ENCODE data around the gene ARL8B.
A peak's percentile ranks its signal among the peaks of the same experiment; 100 is the strongest.
"Not testable (repeated sequence)": the region's sequence is repeated elsewhere in the genome, so short reads cannot be mapped to it uniquely, and the experiment has no call there.

Gene ARL8B

GRCh38 chr3:5122030-5122740 lies at the start of gene ARL8B:
ARL8B (plus strand) TSS chr3:5122292; CDS start chr3:5122466, 174 bp downstream.
- DNase-seq, result peak; percentile 81

- no peak for DNase-seq
These were observed 48.6 kb upstream of the ARL8B start for GRCh38 chr3:5073374-5074085.

- no peak for DNase-seq
These were observed 43.9 kb upstream of the ARL8B start for GRCh38 chr3:5078151-5078550.

- DNase-seq, result no peak
These were observed 42.3 kb upstream of the ARL8B start for GRCh38 chr3:5079761-5080160.

- no peak for DNase-seq
These were observed 41.1 kb upstream of the ARL8B start for GRCh38 chr3:5080779-5081550.

- not testable (repeated sequence) for DNase-seq
These were observed 39.9 kb upstream of the ARL8B start for GRCh38 chr3:5081973-5082788.

GRCh38 chr3:5082789-5083115 lies 39.3 kb upstream of the ARL8B start:
- no peak for DNase-seq

- no peak for DNase-seq
These were observed 37.9 kb upstream of the ARL8B start for GRCh38 chr3:5084224-5084623.

GRCh38 chr3:5086708-5087107 lies 35.4 kb upstream of the ARL8B start:
- DNase-seq, result no peak

GRCh38 chr3:5087209-5087608 lies 34.9 kb upstream of the ARL8B start:
- DNase-seq, result no peak

GRCh38 chr3:5090197-5090596 lies 31.9 kb upstream of the ARL8B start:
- DNase-seq, result no peak

GRCh38 chr3:5092018-5092417 lies 30.1 kb upstream of the ARL8B start:
- no peak for DNase-seq

- DNase-seq, result no peak
These were observed 28.4 kb upstream of the ARL8B start for GRCh38 chr3:5093731-5094130.

- no peak for DNase-seq
These were observed 26.2 kb upstream of the ARL8B start for GRCh38 chr3:5095886-5096285.

- DNase-seq, result no peak
These were observed 25.6 kb upstream of the ARL8B start for GRCh38 chr3:5096336-5097008.

- no peak for DNase-seq
These were observed 23.7 kb upstream of the ARL8B start for GRCh38 chr3:5098346-5098745.

- DNase-seq, result no peak
These were observed 19.6 kb upstream of the ARL8B start for GRCh38 chr3:5102532-5102931.

GRCh38 chr3:5103743-5104142 lies 18.3 kb upstream of the ARL8B start:
- no peak for DNase-seq

GRCh38 chr3:5105050-5105449 lies 17.0 kb upstream of the ARL8B start:
- no peak for DNase-seq

- not testable (repeated sequence) for DNase-seq
These were observed 15.7 kb upstream of the ARL8B start for GRCh38 chr3:5106371-5106770.

GRCh38 chr3:5106933-5107334 lies 15.2 kb upstream of the ARL8B start:
- not testable (repeated sequence) for DNase-seq

GRCh38 chr3:5110337-5110736 lies 11.8 kb upstream of the ARL8B start:
- no peak for DNase-seq

Data from DMS53 (cell line).